ENCODE measurements around the gene LINC00237. TPM values are rescaled to one million over a fixed set of nuclear protein-coding genes. Genes with fewer than 3 reads are reported as not detected.

The LINC00237 gene
- total and polyA plus RNA-seq, 2 experiments from 2014 or later = 0.31 to 2.0 TPM

GRCh38 chr20:21092806-21093205 lies 13.4 kb downstream of the LINC00237 start:
- H3K9me2 ChIP-seq (ENCODE audit: insufficient read depth) = peaks cover 9% of the 10 kb centered on the region; the same call in 1 of the 2 replicates
- H3K4me1 Mint-ChIP-seq = peaks cover 60% of the 10 kb centered on the region
- 0 out of 2 replicates have a peak overlapping the region, but pooled peaks have one; percentile 72 for H3K4me2 ChIP-seq
- ATAC-seq = no peak
- H3K27me3 ChIP-seq (ENCODE audit: insufficient read depth) = peaks cover 14% of the 10 kb centered on the region
- H3K36me3 Mint-ChIP-seq (ENCODE audit: low read depth) = no peaks in the 10 kb centered on the region
- no peak overlapping the region for H3K27ac ChIP-seq (ENCODE audit: low read depth)
- peaks cover 64% of the 10 kb centered on the region for H3K4me1 ChIP-seq (ENCODE audit: insufficient read depth)
- H3F3A ChIP-seq (replicated peaks; ENCODE audit: low read depth) = no peaks in the 10 kb centered on the region
- H2AFZ ChIP-seq = no peak overlapping the region
- no peak overlapping the region for H3K27ac Mint-ChIP-seq
- no peak overlapping the region for H3K4me3 ChIP-seq
- H3K27me3 Mint-ChIP-seq (ENCODE audit: insufficient read depth, low read depth, poor library complexity) = peaks cover 5% of the 10 kb centered on the region
- H3K9me3 Mint-ChIP-seq = no peaks in the 10 kb centered on the region
- no peaks in the 10 kb centered on the region for H3K36me3 ChIP-seq (ENCODE audit: insufficient read depth)
- H3K79me2 ChIP-seq (replicated peaks; ENCODE audit: insufficient read depth) = no peaks in the 10 kb centered on the region
- H3K4me3 Mint-ChIP-seq = no peak overlapping the region
- H4K20me1 ChIP-seq (replicated peaks; ENCODE audit: insufficient read depth) = no peaks in the 10 kb centered on the region
- no peak for DNase-seq (ENCODE audit: low spot score)
- TF ChIP-seq CREB1 (CRISPR knock-in tag; IDR thresholded peaks at IDR 0.05; ENCODE audit: low read depth) = no peak
- no peak for TF ChIP-seq ZNF331 (CRISPR knock-in tag; IDR thresholded peaks at IDR 0.05; ENCODE audit: low read depth)
- TF ChIP-seq ZNF114 (CRISPR knock-in tag; IDR thresholded peaks at IDR 0.05) = no peak
- TF ChIP-seq JUNB (IDR thresholded peaks at IDR 0.05; ENCODE audit: unreplicated experiment) = no peak
- no peak for TF ChIP-seq CTCF (conservative IDR thresholded peaks at IDR 0.05; ENCODE audit: low read depth in 2 of 2)
- no peak for TF ChIP-seq EZH2phosphoT487 (IDR thresholded peaks at IDR 0.05; ENCODE audit: unreplicated experiment)
- TF ChIP-seq EZH2 (IDR thresholded peaks at IDR 0.05; ENCODE audit: low read depth, unreplicated experiment) = no peak
- TF ChIP-seq POLR2AphosphoS5 (IDR thresholded peaks at IDR 0.05; ENCODE audit: low read depth) = no peak
- TF ChIP-seq NANOG (IDR thresholded peaks at IDR 0.05; ENCODE audit: borderline replicate concordance) = no peak

DNA sequence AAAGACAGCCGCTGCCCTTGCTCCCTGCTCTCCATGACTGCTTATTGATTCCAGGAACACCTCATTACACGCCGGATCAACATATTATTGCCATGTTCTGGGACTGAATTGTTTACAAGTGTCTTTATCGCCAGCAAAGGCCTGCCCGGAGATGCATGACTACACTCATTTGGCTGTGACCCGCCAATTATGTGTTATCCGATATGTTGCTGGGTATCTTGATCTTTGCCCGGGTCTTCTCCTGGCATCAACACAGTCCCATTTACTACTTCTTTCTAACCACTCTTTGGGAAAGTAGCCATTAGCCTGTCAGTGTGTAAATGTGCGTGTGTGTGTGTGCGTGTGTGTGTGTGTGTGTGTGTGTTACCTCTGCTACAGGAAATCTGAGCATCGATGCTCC lies 15.4 kb downstream of the LINC00237 start:
- ATAC-seq = no peak; the same call in 1 of the 3 replicates
- Histone ChIP-seq H3K79me2 (replicated peaks; ENCODE audit: insufficient read depth) (no peaks in the 10 kb centered on the region), H2AFZ (peak overlapping the region; percentile 14; the same call in 1 of the 2 replicates), H3K36me3 (ENCODE audit: insufficient read depth) (no peaks in the 10 kb centered on the region), H3K9me2 (ENCODE audit: insufficient read depth) (peaks cover 9% of the 10 kb centered on the region; the same call in 1 of the 2 replicates), H4K20me1 (replicated peaks; ENCODE audit: insufficient read depth) (no peaks in the 10 kb centered on the region), H3K4me1 (ENCODE audit: insufficient read depth) (peaks cover 59% of the 10 kb centered on the region), H3K27ac (ENCODE audit: low read depth) (peak overlapping the region; percentile 86), H3F3A (replicated peaks; ENCODE audit: low read depth) (no peaks in the 10 kb centered on the region), H3K27me3 (ENCODE audit: insufficient read depth) (no peaks in the 10 kb centered on the region), H3K4me2 (peak overlapping the region; percentile 72), H3K4me3 (peak overlapping the region; percentile 44)
- Mint-ChIP-seq H3K9me3 (no peaks in the 10 kb centered on the region), H3K27ac (peak overlapping the region; percentile 28), H3K4me3 (peak overlapping the region; percentile 32), H3K4me1 (peaks cover 55% of the 10 kb centered on the region), H3K27me3 (ENCODE audit: insufficient read depth, low read depth, poor library complexity) (no peaks in the 10 kb centered on the region), H3K36me3 (ENCODE audit: low read depth) (no peaks in the 10 kb centered on the region)
- DNase-seq (ENCODE audit: low spot score) = no peak
- TF ChIP-seq ETS1 (IDR thresholded peaks at IDR 0.05) (no peak), ZNF114 (CRISPR knock-in tag; IDR thresholded peaks at IDR 0.05) (no peak), ZNF331 (CRISPR knock-in tag; IDR thresholded peaks at IDR 0.05; ENCODE audit: low read depth) (no peak), JUNB (IDR thresholded peaks at IDR 0.05; ENCODE audit: unreplicated experiment) (no peak), CTCF (conservative IDR thresholded peaks at IDR 0.05; ENCODE audit: low read depth in 2 of 2) (no peak), STAT1 (IDR thresholded peaks at IDR 0.05; ENCODE audit: unreplicated experiment) (no peak), POLR2AphosphoS5 (IDR thresholded peaks at IDR 0.05; ENCODE audit: low read depth) (no peak)

All from GM23338 (cell line).